ENCODE results near the gene DDHD1.

- TF ChIP-seq ZNF114 (CRISPR knock-in tag; IDR thresholded peaks at IDR 0.05) (no peak), EZH2 (IDR thresholded peaks at IDR 0.05; ENCODE audit: low read depth, unreplicated experiment) (no peak), CTCF (conservative IDR thresholded peaks at IDR 0.05; ENCODE audit: low read depth in 2 of 2) (no peak; a peak in 1 of 4 replicates), POLR2AphosphoS5 (IDR thresholded peaks at IDR 0.05; ENCODE audit: low read depth) (no peak), EZH2phosphoT487 (IDR thresholded peaks at IDR 0.05; ENCODE audit: unreplicated experiment) (no peak), ZNF462 (CRISPR knock-in tag; IDR thresholded peaks at IDR 0.05) (no peak), REST (IDR thresholded peaks at IDR 0.05; ENCODE audit: unreplicated experiment) (no peak), NANOG (IDR thresholded peaks at IDR 0.05; ENCODE audit: borderline replicate concordance) (no peak), CREB1 (CRISPR knock-in tag; IDR thresholded peaks at IDR 0.05; ENCODE audit: low read depth) (no peak)
Measured at GRCh38 chr14:53153702-53154112, 584 bp upstream of the DDHD1 start.

Data from GM23338 (cell line).